H1 (cell line): ENCODE data around the gene CRYAB. TPM values are rescaled to one million over a fixed set of nuclear protein-coding genes. Genes with fewer than 3 reads are reported as not detected.

ENCODE experiments used
- CTCF ChIA-PET: fragments of 300-600 bp; sonication (Branson Sonifier 250); formaldehyde crosslinking; loops from one replicate; lab custom pipeline; 2021; ENCODE audit not compliant: partially characterized antibody; lab: Charles Lee
- POLR2A ChIA-PET: fragments of 300-600 bp; sonication (Branson Sonifier 250); formaldehyde crosslinking; loops from one replicate; lab custom pipeline; 2021; ENCODE audit warnings: inconsistent platforms; ENCODE audit not compliant: partially characterized antibody; lab: Charles Lee
- DNase-seq, 2 experiments: peaks; one replicate each; pipeline versions ENCODE4 v3.0.0 to v3.0.0-alpha.2; 2010 to 2022; ENCODE audit warnings: low spot score in 2 of 2, low read depth in 1 of 2, mixed read lengths in 1 of 2
- FAIRE-seq: peaks from 2 replicates; lab custom pipeline; 2011; peaks lifted over from hg19 to GRCh38; lab: Jason Lieb, UNC
- H2AFZ ChIP-seq: 2 replicates; pipeline ENCODE4 v1.8.1; 2012; ENCODE audit warnings: low read length, inconsistent platforms
- H2AK5ac ChIP-seq: 2 replicates; pipeline ENCODE4 v1.6.1; 2013; ENCODE audit warnings: low read depth, low read length
- H2BK120ac ChIP-seq: replicated peaks from 2 replicates; pipeline ENCODE3; 2013; ENCODE audit warnings: low read depth, low read length, inconsistent platforms
- H2BK12ac ChIP-seq: 2 replicates; pipeline ENCODE4 v1.6.1; 2013; ENCODE audit warnings: low read depth, low read length
- H2BK15ac ChIP-seq: 2 replicates; pipeline ENCODE4 v1.6.1; 2013; ENCODE audit warnings: low read length
- H2BK20ac ChIP-seq: 2 replicates; pipeline ENCODE4 v1.6.1; 2013; ENCODE audit warnings: low read length
- H2BK5ac ChIP-seq: 2 replicates; pipeline ENCODE4 v1.6.1; 2013; ENCODE audit warnings: low read depth, low read length
- H3K14ac ChIP-seq: 2 replicates; pipeline ENCODE4 v1.6.1; 2013; ENCODE audit warnings: inconsistent platforms; ENCODE audit not compliant: insufficient read length
- H3K18ac ChIP-seq: 2 replicates; pipeline ENCODE4 v1.6.1; 2013; ENCODE audit warnings: low read length; ENCODE audit errors: extremely low read depth
- H3K23ac ChIP-seq: 2 replicates; pipeline ENCODE4 v1.6.1; 2013; ENCODE audit warnings: inconsistent platforms; ENCODE audit not compliant: insufficient read length
- H3K23me2 ChIP-seq: 2 replicates; pipeline ENCODE4 v1.6.1; 2013; ENCODE audit warnings: low read depth, low read length
- H3K27ac ChIP-seq: 2 replicates; pipeline ENCODE4 v1.6.1; 2011; ENCODE audit warnings: low read depth, low read length, inconsistent platforms
- H3K27me3 ChIP-seq, 4 experiments: replicated peaks in 1 of 4; 1 replicate in 1 of 4; 2 replicates in 3 of 4; pipeline versions ENCODE4 v1.6.1 to v1.8.1; 2011 to 2013; ENCODE audit warnings: low read length in 3 of 4, mild to moderate bottlenecking in 3 of 4, inconsistent platforms in 2 of 4, mixed read lengths in 2 of 4, moderate library complexity in 1 of 4; ENCODE audit not compliant: control insufficient read depth in 3 of 4, insufficient read depth in 3 of 4; ENCODE audit errors: extremely low read depth in 1 of 4
- H3K36me3 ChIP-seq, 4 experiments: 2 replicates each; pipeline versions ENCODE4 v1.6.1 to v1.8.1; 2011 to 2013; ENCODE audit warnings: mild to moderate bottlenecking in 4 of 4, low read length in 3 of 4, moderate library complexity in 2 of 4, control low read depth in 1 of 4, inconsistent platforms in 1 of 4; ENCODE audit not compliant: insufficient read depth in 4 of 4, control insufficient read depth in 2 of 4
- H3K4ac ChIP-seq: replicated peaks from 2 replicates; pipeline ENCODE3; 2013; ENCODE audit warnings: low read length, low read depth, mixed read lengths, inconsistent platforms; ENCODE audit not compliant: insufficient read length
- H3K4me1 ChIP-seq, 4 experiments: replicated peaks in 1 of 4; 1 replicate in 1 of 4; 2 replicates in 3 of 4; pipeline versions ENCODE4 v1.6.1 to v1.8.1; 2011 to 2013; ENCODE audit warnings: low read length in 3 of 4, inconsistent platforms in 2 of 4, mixed read lengths in 1 of 4; ENCODE audit not compliant: insufficient read depth in 4 of 4, control insufficient read depth in 3 of 4
- H3K4me2 ChIP-seq, 2 experiments: 2 replicates each; pipeline versions ENCODE4 v1.6.1 to v1.8.1; 2011 to 2013; ENCODE audit warnings: low read depth in 2 of 2, low read length in 2 of 2, control low read depth in 1 of 2, inconsistent platforms in 1 of 2, mild to moderate bottlenecking in 1 of 2; ENCODE audit not compliant: insufficient read depth in 1 of 2
- H3K4me3 ChIP-seq, 4 experiments: fragments of 200-600, 300-600 bp in 1 of 4; sonication (generic), shearing (Covaris generic), sonication (Bioruptor Twin) in 1 of 4; 2 replicates each; pipeline versions ENCODE4 v1.5.1 to v1.8.1; 2011 to 2016; ENCODE audit warnings: low read length in 4 of 4, low read depth in 3 of 4, control low read depth in 2 of 4, inconsistent platforms in 2 of 4, mild to moderate bottlenecking in 2 of 4, mixed read lengths in 1 of 4, moderate library complexity in 1 of 4; ENCODE audit not compliant: insufficient read depth in 2 of 4; ENCODE audit errors: extremely low read depth in 1 of 4
- H3K56ac ChIP-seq: replicated peaks from 2 replicates; pipeline ENCODE3; 2013; ENCODE audit warnings: low read depth, mild to moderate bottlenecking, mixed read lengths, low read length, inconsistent platforms; ENCODE audit not compliant: insufficient read length
- H3K79me1 ChIP-seq: 2 replicates; pipeline ENCODE4 v1.6.1; 2013; ENCODE audit warnings: low read depth, low read length, control low read depth
- H3K79me2 ChIP-seq, 2 experiments: 2 replicates each; pipeline versions ENCODE4 v1.6.1 to v1.8.1; 2012 to 2013; ENCODE audit warnings: low read length in 2 of 2, mild to moderate bottlenecking in 2 of 2, inconsistent platforms in 1 of 2; ENCODE audit not compliant: insufficient read depth in 2 of 2, control insufficient read depth in 1 of 2
- H3K9ac ChIP-seq, 4 experiments: replicated peaks in 1 of 4; 1 replicate in 1 of 4; 2 replicates in 3 of 4; pipeline versions ENCODE4 v1.6.1 to v1.8.1; 2011 to 2013; ENCODE audit warnings: low read depth in 3 of 4, low read length in 3 of 4, control low read depth in 2 of 4, mild to moderate bottlenecking in 2 of 4, moderate library complexity in 2 of 4, inconsistent platforms in 1 of 4; ENCODE audit errors: extremely low read depth in 1 of 4
- H3K9me3 ChIP-seq, 2 experiments: 2 replicates each; pipeline versions ENCODE4 v1.6.1 to v1.8.1; 2012 to 2013; ENCODE audit warnings: mild to moderate bottlenecking in 2 of 2, moderate library complexity in 2 of 2, control low read depth in 1 of 2, inconsistent platforms in 1 of 2, low read depth in 1 of 2, low read length in 1 of 2, mixed read lengths in 1 of 2; ENCODE audit not compliant: insufficient read depth in 2 of 2
- H4K20me1 ChIP-seq, 2 experiments: replicated peaks in 1 of 2; 2 replicates each; pipeline versions ENCODE3 to v1.8.1; 2011 to 2013; ENCODE audit warnings: inconsistent platforms in 2 of 2, low read length in 2 of 2, mild to moderate bottlenecking in 1 of 2; ENCODE audit not compliant: insufficient read depth in 2 of 2, control insufficient read depth in 1 of 2
- H4K5ac ChIP-seq: 2 replicates; pipeline ENCODE4 v1.6.1; 2013; ENCODE audit warnings: low read length, low read depth, mixed read lengths, inconsistent platforms; ENCODE audit not compliant: insufficient read length
- H4K8ac ChIP-seq: 2 replicates; pipeline ENCODE4 v1.8.0; 2013; ENCODE audit warnings: mild to moderate bottlenecking, moderate library complexity, low read length, inconsistent platforms; ENCODE audit not compliant: insufficient read depth; ENCODE audit errors: extremely low read depth
- H4K91ac ChIP-seq: replicated peaks from 2 replicates; pipeline ENCODE3; 2013; ENCODE audit warnings: low read length, mixed read lengths, inconsistent platforms; ENCODE audit not compliant: insufficient read length
- CREB1 ChIP-seq: IDR thresholded peaks from 2 replicates; pipeline ENCODE4 v1.6.1; 2012; ENCODE audit warnings: inconsistent platforms
- CTBP2 ChIP-seq: IDR thresholded peaks from 2 replicates; pipeline ENCODE4 v1.7.0; 2011; ENCODE audit warnings: borderline replicate concordance, mild to moderate bottlenecking, moderate library complexity, mixed read lengths, low read length; ENCODE audit not compliant: insufficient read depth, insufficient read length
- FOSL1 ChIP-seq: IDR thresholded peaks from 2 replicates; pipeline ENCODE4 v1.6.1; 2011; ENCODE audit warnings: mild to moderate bottlenecking, low read depth, low read length, moderate library complexity; ENCODE audit not compliant: insufficient read depth
- KDM5A ChIP-seq: fragments of 200-600 bp; IDR thresholded peaks from 2 replicates; pipeline ENCODE4 v1.7.1; 2012; ENCODE audit warnings: mild to moderate bottlenecking, low read length, inconsistent platforms, mixed read lengths
- RFX5 ChIP-seq: IDR thresholded peaks from 2 replicates; pipeline ENCODE4 v1.6.1; 2011; ENCODE audit warnings: low read depth, low read length, improper control_type of control experiment, borderline replicate concordance
- SIX5 ChIP-seq: IDR thresholded peaks from 2 replicates; pipeline ENCODE4 v1.6.1; 2011; ENCODE audit warnings: mild to moderate bottlenecking, low read depth, low read length
- SRF ChIP-seq: IDR thresholded peaks from 2 replicates; pipeline ENCODE4 v1.6.1; 2011; ENCODE audit warnings: mild to moderate bottlenecking, low read depth, low read length, moderate library complexity
- WGBS, 2 experiments: shearing (Covaris generic) in 1 of 2; methylation state at CpG; one replicate each; pipeline versions ENCODE4 v1.1.6 to v1.1.7; 2013 to 2015; ENCODE audit warnings: low lambda C conversion rate in 2 of 2, mixed read lengths in 2 of 2, inconsistent platforms in 1 of 2, low coverage in 1 of 2, missing lambda C conversion rate in 1 of 2; ENCODE audit not compliant: insufficient replicate concordance in 2 of 2, insufficient coverage in 1 of 2, insufficient read length in 1 of 2; ENCODE audit errors: extremely low coverage in 1 of 2, missing lambda C conversion rate in 1 of 2; 5-methylcytosine and 5-hydroxymethylcytosine counted together
- polyA plus RNA-seq, 7 experiments: library from polyadenylated mRNA; depleted of rRNA in 3 of 7; stranded (reverse) in 5 of 7; unstranded in 2 of 7; fragments of >200 nt in 5 of 7; fragments of 200-250 nt in 2 of 7; gene quantifications; 1 replicate in 5 of 7; 2 replicates in 1 of 7; 4 replicates in 1 of 7; pipeline versions ENCODE4 v1.2.1 to v1.2.3, GENCODE V29; 2011 to 2013; ENCODE audit warnings: missing spikeins in 2 of 7, mixed read lengths in 2 of 7
- total RNA-seq: library from RNA; stranded (reverse); fragmentation: NEBNext Ultra II Directional; extraction: Animal tissue kit (Norgen Biotek cat#: 25700); gene quantifications from 2 replicates; pipeline ENCODE4 v1.2.1, GENCODE V29; 2021
- TF ChIP-seq, protein P1 (sequence below), 3 experiments: IDR thresholded peaks; 1 replicate in 2 of 3; 2 replicates in 1 of 3; pipeline versions ENCODE4 v1.5.1 to v1.6.1; 2011; ENCODE audit warnings: low read length in 3 of 3, mild to moderate bottlenecking in 3 of 3, inconsistent platforms in 2 of 3, low read depth in 1 of 3, moderate library complexity in 1 of 3; ENCODE audit not compliant: insufficient read depth in 1 of 3; ENCODE audit errors: control extremely low read depth in 1 of 3

Gene CRYAB
- total and polyA plus RNA-seq, 2 of the 8 experiments (the other 6 are each of a cell fraction or from before 2014, with no cell fraction given), result 1.9 to 2.0 TPM

DNA sequence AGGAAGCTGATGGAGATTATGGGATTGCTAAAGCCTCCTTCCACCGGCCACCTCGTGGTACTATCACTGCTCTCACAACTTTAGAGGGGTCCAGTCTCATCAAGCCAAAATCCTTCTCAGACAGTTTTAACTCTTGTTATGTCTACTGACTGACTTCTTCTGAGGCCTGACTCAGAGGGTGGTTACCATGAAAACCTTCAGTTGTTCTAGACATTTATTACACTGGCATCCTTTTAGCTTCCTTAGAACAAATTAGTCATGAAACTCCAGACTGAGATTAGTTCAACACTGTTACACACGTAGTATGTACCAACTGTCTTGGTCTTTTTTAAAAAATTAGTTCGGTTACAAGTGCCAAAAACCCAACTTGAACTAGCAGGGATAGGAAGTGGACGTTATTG is 33.1 kb upstream of the CRYAB start:
- no peak overlapping the region for H3K4ac ChIP-seq
- H3K4me1 ChIP-seq, result peaks cover 0 to 2% (median 0%) of the 10 kb centered on the region in 4 experiments; a peak in 1 of 7 replicates
- H2BK20ac ChIP-seq, result no peak overlapping the region
- 85% methylated on average over 5 of the region's 5 CpGs; no CpG with 5 or more reads in 1 of the 2 experiments for WGBS, 2 experiments
- 0 out of 2 replicates have a peak, but pooled peaks cover 2% of the 10 kb centered on the region for H3K79me1 ChIP-seq
- no peak overlapping the region for H4K8ac ChIP-seq
- no peak overlapping the region for H2BK12ac ChIP-seq
- H3K36me3 ChIP-seq, result peaks cover 0 to 3% (median 0%) of the 10 kb centered on the region in 4 experiments; a peak in 1 of 8 replicates
- no peaks in the 10 kb centered on the region for H3K9me3 ChIP-seq
- DNase-seq (no peak), FAIRE-seq (no peak)
- H3K56ac ChIP-seq, result no peak overlapping the region
- H3K9ac ChIP-seq, result no peak overlapping the region
- H3K4me2 ChIP-seq, result no peak overlapping the region
- no peak overlapping the region for H3K4me3 ChIP-seq
- H4K20me1 ChIP-seq, result no peaks in the 10 kb centered on the region
- H4K5ac ChIP-seq, result no peak overlapping the region
- H2BK120ac ChIP-seq, result no peak overlapping the region
- H3K23ac ChIP-seq, result no peak overlapping the region
- H3K18ac ChIP-seq, result no peak overlapping the region
- ChIA-PET CTCF (interaction anchor here (1.3 to 25.5 kb wide), 5 partner anchors 8 to 66 kb away, joined by 4 to 565 read pairs (median 4); no protein-coding TSS in a partner anchor), POLR2A (interaction anchor here (1.1 kb wide), 1 partner anchor 32 kb away, joined by 3 read pairs; no protein-coding TSS in a partner anchor)
- no peak overlapping the region for H2AFZ ChIP-seq
- peaks cover 0 to 5% of the 10 kb centered on the region in 2 experiments; a peak in 2 of 4 replicates for H3K79me2 ChIP-seq
- no peak overlapping the region for H3K14ac ChIP-seq
- no peak overlapping the region for H2AK5ac ChIP-seq
- no peak overlapping the region for H4K91ac ChIP-seq
- H3K27me3 ChIP-seq, result no peaks in the 10 kb centered on the region
- no peak overlapping the region for H2BK5ac ChIP-seq
- H2BK15ac ChIP-seq, result no peak overlapping the region
- no peak overlapping the region for H3K27ac ChIP-seq
- TF ChIP-seq KDM5A (no peak), CTBP2 (no peak), SIX5 (no peak), CREB1 (no peak), RFX5 (no peak), FOSL1 (no peak), SRF (no peak)
- TF ChIP-seq, protein P1, sequence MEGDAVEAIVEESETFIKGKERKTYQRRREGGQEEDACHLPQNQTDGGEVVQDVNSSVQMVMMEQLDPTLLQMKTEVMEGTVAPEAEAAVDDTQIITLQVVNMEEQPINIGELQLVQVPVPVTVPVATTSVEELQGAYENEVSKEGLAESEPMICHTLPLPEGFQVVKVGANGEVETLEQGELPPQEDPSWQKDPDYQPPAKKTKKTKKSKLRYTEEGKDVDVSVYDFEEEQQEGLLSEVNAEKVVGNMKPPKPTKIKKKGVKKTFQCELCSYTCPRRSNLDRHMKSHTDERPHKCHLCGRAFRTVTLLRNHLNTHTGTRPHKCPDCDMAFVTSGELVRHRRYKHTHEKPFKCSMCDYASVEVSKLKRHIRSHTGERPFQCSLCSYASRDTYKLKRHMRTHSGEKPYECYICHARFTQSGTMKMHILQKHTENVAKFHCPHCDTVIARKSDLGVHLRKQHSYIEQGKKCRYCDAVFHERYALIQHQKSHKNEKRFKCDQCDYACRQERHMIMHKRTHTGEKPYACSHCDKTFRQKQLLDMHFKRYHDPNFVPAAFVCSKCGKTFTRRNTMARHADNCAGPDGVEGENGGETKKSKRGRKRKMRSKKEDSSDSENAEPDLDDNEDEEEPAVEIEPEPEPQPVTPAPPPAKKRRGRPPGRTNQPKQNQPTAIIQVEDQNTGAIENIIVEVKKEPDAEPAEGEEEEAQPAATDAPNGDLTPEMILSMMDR (IDR thresholded peaks at IDR 0.05; ENCODE audit: control extremely low read depth in 1 of 3, insufficient read depth in 1 of 3, low read depth in 1 of 3, low read length in 3 of 3), result no peak
- H3K23me2 ChIP-seq, result no peaks in the 10 kb centered on the region; the same call in 1 of the 2 replicates
